Neutrophil (primary cell): Measurements from ENCODE around the gene FFAR4.
"Not testable (repeated sequence)": the region's sequence is repeated elsewhere in the genome, so short reads cannot be mapped to it uniquely, and the experiment has no call there.

ENCODE experiments used
- H3K27ac ChIP-seq: fragments of 200-600 bp; sonication (generic); 2 replicates; pipeline ENCODE4 v1.5.1; 2016; ENCODE audit warnings: mild to moderate bottlenecking, moderate library complexity
- H3K27me3 ChIP-seq: fragments of 200-600 bp; sonication (generic); 2 replicates; pipeline ENCODE4 v1.6.0; 2016; ENCODE audit warnings: mild to moderate bottlenecking
- H3K36me3 ChIP-seq: fragments of 200-600 bp; sonication (generic); 2 replicates; pipeline ENCODE4 v1.5.1; 2017
- H3K4me1 ChIP-seq, 2 experiments: fragments of 200-600 bp in 1 of 2; sonication (generic) in 1 of 2; 1 replicate in 1 of 2; 2 replicates in 1 of 2; pipeline versions ENCODE4 v1.5.1 to v1.6.1; 2013 to 2016; ENCODE audit warnings: low read depth in 1 of 2, low read length in 1 of 2, mild to moderate bottlenecking in 1 of 2, moderate library complexity in 1 of 2; ENCODE audit not compliant: control insufficient read depth in 1 of 2, insufficient read depth in 1 of 2
- H3K4me3 ChIP-seq, 2 experiments: fragments of 200-600 bp in 1 of 2; sonication (generic) in 1 of 2; 1 replicate in 1 of 2; 2 replicates in 1 of 2; pipeline ENCODE4 v1.5.1; 2013 to 2016; ENCODE audit warnings: low read depth in 1 of 2, low read length in 1 of 2, mild to moderate bottlenecking in 1 of 2, moderate library complexity in 1 of 2
- H3K9me3 ChIP-seq: fragments of 200-600 bp; sonication (generic); 2 replicates; pipeline ENCODE4 v1.5.1; 2016
- CTCF ChIP-seq: fragments of 200-600 bp; sonication (generic); IDR thresholded peaks from 2 replicates; pipeline ENCODE4 v1.5.1; 2016; ENCODE audit warnings: antibody characterized with exemption

FFAR4 gene

GRCh38 chr10:93542358-93542791, 24.1 kb upstream of the FFAR4 start:
- Histone ChIP-seq H3K27ac (no peak overlapping the region), H3K36me3 (no peaks in the 10 kb centered on the region), H3K27me3 (peaks cover 4% of the 10 kb centered on the region), H3K4me1 (no peaks in the 10 kb centered on the region), H3K9me3 (no peaks in the 10 kb centered on the region), H3K4me3 (no peak overlapping the region)
- no peak for TF ChIP-seq CTCF

GRCh38 chr10:93546995-93547394, 19.5 kb upstream of the FFAR4 start:
- H3K27me3 ChIP-seq: not testable (repeated sequence)

GRCh38 chr10:93547522-93547921, 18.9 kb upstream of the FFAR4 start:
- no peak overlapping the region for H3K4me3 ChIP-seq
- no peak for TF ChIP-seq CTCF
- no peak overlapping the region for H3K27ac ChIP-seq
- peaks cover 4% of the 10 kb centered on the region for H3K27me3 ChIP-seq
- H3K36me3 ChIP-seq: no peaks in the 10 kb centered on the region
- H3K4me1 ChIP-seq: no peaks in the 10 kb centered on the region
- H3K9me3 ChIP-seq: no peaks in the 10 kb centered on the region

More at GRCh38 chr10:93546995-93547394, 19.5 kb upstream of the FFAR4 start:
- H3K36me3 ChIP-seq, H3K27ac ChIP-seq, H3K9me3 ChIP-seq, H3K4me3 ChIP-seq, H3K4me1 ChIP-seq: not testable (repeated sequence)

- no peak for TF ChIP-seq CTCF
- Histone ChIP-seq H3K36me3 (no peaks in the 10 kb centered on the region), H3K4me1 (no peaks in the 10 kb centered on the region), H3K4me3 (no peak overlapping the region), H3K27me3 (peaks cover 4% of the 10 kb centered on the region), H3K27ac (no peak overlapping the region), H3K9me3 (no peaks in the 10 kb centered on the region)
These were observed 17.9 kb upstream of the FFAR4 start for GRCh38 chr10:93548376-93549071.

- H3K36me3 ChIP-seq: no peaks in the 10 kb centered on the region
- H3K9me3 ChIP-seq: no peaks in the 10 kb centered on the region
- no peaks in the 10 kb centered on the region for H3K4me1 ChIP-seq
- TF ChIP-seq CTCF: no peak
- H3K27ac ChIP-seq: no peak overlapping the region
- H3K4me3 ChIP-seq: no peak overlapping the region
- H3K27me3 ChIP-seq: no peaks in the 10 kb centered on the region
These were observed 15.9 kb upstream of the FFAR4 start for GRCh38 chr10:93550606-93551005.

GRCh38 chr10:93552780-93553179, 13.7 kb upstream of the FFAR4 start:
- Histone ChIP-seq H3K36me3 (no peaks in the 10 kb centered on the region), H3K9me3 (no peaks in the 10 kb centered on the region), H3K27ac (no peak overlapping the region), H3K4me1 (no peaks in the 10 kb centered on the region), H3K4me3 (no peak overlapping the region), H3K27me3 (no peaks in the 10 kb centered on the region)
- TF ChIP-seq CTCF: no peak
